NCI-H128 (cell line): Measurements from ENCODE around the gene SPEG.

Source experiments
- DNase-seq: peaks from one replicate; lab custom pipeline; 2025; ENCODE audit not compliant: unreplicated experiment; lab: John Stamatoyannopoulos, UW

Gene SPEG

GRCh38 chr2:219458996-219459395 lies 24.4 kb downstream of the SPEG start:
- DNase-seq: no peak

GRCh38 chr2:219459460-219460311 lies 25.0 kb downstream of the SPEG start:
- DNase-seq: no peak

- no peak for DNase-seq
Measured at GRCh38 chr2:219460424-219460926, 25.8 kb downstream of the SPEG start.

GRCh38 chr2:219461047-219461514 lies 26.4 kb downstream of the SPEG start:
- DNase-seq: no peak

GRCh38 chr2:219461669-219462068 lies 27.0 kb downstream of the SPEG start:
- no peak for DNase-seq

- no peak for DNase-seq
Measured at GRCh38 chr2:219462349-219462748, 27.7 kb downstream of the SPEG start.

GRCh38 chr2:219464286-219465032 lies 29.8 kb downstream of the SPEG start:
- no peak for DNase-seq

- no peak for DNase-seq
Measured at GRCh38 chr2:219465659-219466561, 31.3 kb downstream of the SPEG start.

GRCh38 chr2:219466816-219467735 lies 32.4 kb downstream of the SPEG start:
- no peak for DNase-seq

GRCh38 chr2:219467736-219468075 lies 33.1 kb downstream of the SPEG start:
- DNase-seq: no peak

GRCh38 chr2:219468410-219469185 lies 34.0 kb downstream of the SPEG start:
- DNase-seq: no peak

GRCh38 chr2:219469186-219469724 lies 34.6 kb downstream of the SPEG start:
- no peak for DNase-seq

- DNase-seq: no peak
Measured at GRCh38 chr2:219470429-219470828, 35.8 kb downstream of the SPEG start.

GRCh38 chr2:219471476-219472371 lies 37.1 kb downstream of the SPEG start:
- no peak for DNase-seq

- DNase-seq: no peak
Measured at GRCh38 chr2:219472629-219473187, 38.1 kb downstream of the SPEG start.

- no peak for DNase-seq
Measured at GRCh38 chr2:219473511-219473910, 38.9 kb downstream of the SPEG start.

GRCh38 chr2:219474285-219475060 lies 39.8 kb downstream of the SPEG start:
- no peak for DNase-seq
